HepG2 (cell line): ENCODE measurements around the gene ST6GAL2. TPM values are rescaled to one million over a fixed set of nuclear protein-coding genes. Genes with fewer than 3 reads are reported as not detected.

Source experiments
- ATAC-seq: fragments of 200-7000 bp; cut with Tn5 transposase; 3 replicates; pipeline ENCODE4 v1.9.1; 2020; ENCODE audit warnings: mild to moderate bottlenecking, moderate library complexity
- BruUV-seq: library from RNA; stranded (reverse); fragments of 400-500 nt; replicated peaks from 2 replicates; lab custom pipeline; 2021; lab: Mats Ljungman, UMichigan
- CTCF ChIA-PET: fragments of 300-600 bp; formaldehyde crosslinking; extraction: SDS; loops from one replicate; lab custom pipeline; 2021; ENCODE audit warnings: low total read pairs, inconsistent platforms, low intra/inter-chr PET ratio; lab: Yijun Ruan, JAX
- POLR2A ChIA-PET: fragments of 350-600 bp; sonication (Branson Sonifier 250); formaldehyde crosslinking; loops from one replicate; lab custom pipeline; 2020; ENCODE audit warnings: antibody characterized with exemption, inconsistent platforms; lab: Yijun Ruan, JAX
- DNase-seq: peaks from one replicate; pipeline ENCODE4 v3.0.0-alpha.2; 2015; ENCODE audit warnings: low spot score
- FAIRE-seq: peaks from 3 replicates; lab custom pipeline; 2011; peaks lifted over from hg19 to GRCh38; lab: Jason Lieb, UNC
- H2AFZ ChIP-seq: one replicate; pipeline ENCODE4 v1.6.1; 2011; ENCODE audit warnings: low read length, inconsistent platforms
- H3K27ac ChIP-seq: fragments of 300-600 bp; 3 replicates; pipeline ENCODE4 v1.8.0; 2011; ENCODE audit warnings: mixed run types, mild to moderate bottlenecking, mixed read lengths, low read length, inconsistent platforms; ENCODE audit not compliant: insufficient read depth; ENCODE audit errors: extremely low read length
- H3K27me3 ChIP-seq, 2 experiments: fragments of 200-600 bp in 1 of 2; 2 replicates in 1 of 2; 3 replicates in 1 of 2; pipeline versions ENCODE4 v1.6.0 to v1.8.0; 2011; ENCODE audit warnings: low read length in 2 of 2, mild to moderate bottlenecking in 2 of 2, moderate library complexity in 2 of 2, inconsistent platforms in 1 of 2; ENCODE audit not compliant: insufficient read depth in 2 of 2, control insufficient read depth in 1 of 2
- H3K36me3 ChIP-seq, 2 experiments: fragments of 200-600 bp in 1 of 2; replicated peaks in 1 of 2; 2 replicates in 1 of 2; 3 replicates in 1 of 2; pipeline versions ENCODE4 v1.5.1 to v1.8.0; 2011; ENCODE audit warnings: low read length in 2 of 2, inconsistent platforms in 1 of 2; ENCODE audit not compliant: insufficient read depth in 2 of 2, control insufficient read depth in 1 of 2
- H3K4me1 ChIP-seq: 2 replicates; pipeline ENCODE4 v1.5.1; 2012; ENCODE audit warnings: low read length, inconsistent platforms; ENCODE audit not compliant: insufficient read depth
- H3K4me2 ChIP-seq: 2 replicates; pipeline ENCODE4 v1.6.0; 2011; ENCODE audit warnings: low read depth, low read length, inconsistent platforms
- H3K4me3 ChIP-seq, 3 experiments: fragments of 200-600 bp in 1 of 3; sonication (generic), shearing (Covaris generic) in 1 of 3; replicated peaks in 1 of 3; 2 replicates each; pipeline ENCODE4 v1.5.1; 2011 to 2016; ENCODE audit warnings: low read length in 3 of 3, inconsistent platforms in 2 of 3, low read depth in 2 of 3, mild to moderate bottlenecking in 2 of 3, control low read depth in 1 of 3, mixed read lengths in 1 of 3; ENCODE audit not compliant: insufficient read depth in 1 of 3
- H3K79me2 ChIP-seq: one replicate; pipeline ENCODE4 v1.6.1; 2011; ENCODE audit warnings: low read length, inconsistent platforms; ENCODE audit not compliant: insufficient read depth
- H3K9ac ChIP-seq: 2 replicates; pipeline ENCODE4 v1.6.0; 2011; ENCODE audit warnings: mild to moderate bottlenecking, low read depth, low read length, inconsistent platforms; ENCODE audit not compliant: insufficient read depth
- H3K9me3 ChIP-seq: 2 replicates; pipeline ENCODE4 v1.5.1; 2012; ENCODE audit warnings: mild to moderate bottlenecking, low read length
- H4K20me1 ChIP-seq: 2 replicates; pipeline ENCODE4 v1.6.0; 2011; ENCODE audit warnings: inconsistent platforms, mild to moderate bottlenecking, low read length, moderate library complexity; ENCODE audit not compliant: insufficient read depth
- ATF3 ChIP-seq: sonication (generic); formaldehyde crosslinking; IDR thresholded peaks from 2 replicates; pipeline ENCODE4 v1.4.0; 2020; ENCODE audit warnings: missing genetic modification reagents
- CENPBD1 ChIP-seq: sonication (generic); formaldehyde crosslinking; IDR thresholded peaks from 2 replicates; pipeline ENCODE4 v1.8.0; 2022; ENCODE audit warnings: missing genetic modification reagents, low read depth, mild to moderate bottlenecking, borderline replicate concordance
- FOXP1 ChIP-seq, 2 experiments: fragments of 450-650 bp in 1 of 2; IDR thresholded peaks; 2 replicates each; pipeline ENCODE4 v1.6.1; 2017 to 2018; ENCODE audit warnings: antibody characterized with exemption in 1 of 2
- GATAD1 ChIP-seq: IDR thresholded peaks from 2 replicates; pipeline ENCODE4 v1.6.1; 2016; ENCODE audit warnings: missing genetic modification reagents, missing compliant biosample characterization
- HHEX ChIP-seq: IDR thresholded peaks from 2 replicates; pipeline ENCODE4 v1.6.1; 2016; ENCODE audit warnings: control low read depth
- JDP2 ChIP-seq: sonication (generic); formaldehyde crosslinking; IDR thresholded peaks from 2 replicates; pipeline ENCODE4 v1.8.1; 2022; ENCODE audit warnings: missing genetic modification reagents, borderline replicate concordance
- MXD4 ChIP-seq: IDR thresholded peaks from 2 replicates; pipeline ENCODE4 v1.6.1; 2016; ENCODE audit warnings: mild to moderate bottlenecking, missing biosample characterization, missing genetic modification reagents
- PHF20 ChIP-seq: sonication (generic); formaldehyde crosslinking; IDR thresholded peaks from 2 replicates; pipeline ENCODE4 v1.5.0; 2020; ENCODE audit warnings: mild to moderate bottlenecking, missing genetic modification reagents
- PPARG ChIP-seq: conservative IDR thresholded peaks from 2 replicates; pipeline ENCODE4 v1.6.1; 2016; ENCODE audit warnings: missing biosample characterization, missing genetic modification reagents
- RAD21 ChIP-seq: fragments of 450-650 bp; formaldehyde crosslinking; IDR thresholded peaks from 2 replicates; pipeline ENCODE4 v1.5.0; 2020; ENCODE audit warnings: mild to moderate bottlenecking
- SMC3 ChIP-seq: IDR thresholded peaks from 2 replicates; pipeline ENCODE4 v1.6.1; 2011; ENCODE audit warnings: low read length, improper control_type of control experiment
- SNAI1 ChIP-seq: sonication (generic); formaldehyde crosslinking; IDR thresholded peaks from 2 replicates; pipeline ENCODE4 v1.5.0; 2020; ENCODE audit warnings: mild to moderate bottlenecking, missing genetic modification reagents, borderline replicate concordance
- SP2 ChIP-seq: sonication (generic); formaldehyde crosslinking; IDR thresholded peaks from 2 replicates; pipeline ENCODE4 v1.5.1; 2020; ENCODE audit warnings: mild to moderate bottlenecking, missing genetic modification reagents
- TAF1 ChIP-seq: sonication (generic); formaldehyde crosslinking; IDR thresholded peaks from 2 replicates; pipeline ENCODE4 v1.4.0; 2020; ENCODE audit warnings: missing genetic modification reagents
- THYN1 ChIP-seq: sonication (generic); formaldehyde crosslinking; IDR thresholded peaks from 2 replicates; pipeline ENCODE4 v1.8.1; 2023; ENCODE audit warnings: low read depth, mild to moderate bottlenecking, moderate library complexity, missing genetic modification reagents, borderline replicate concordance
- ZFP36 ChIP-seq: fragments of 150-350 bp; IDR thresholded peaks from 2 replicates; pipeline ENCODE4 v1.6.1; 2018; ENCODE audit warnings: borderline replicate concordance, low read length, low read depth; ENCODE audit not compliant: partially characterized antibody
- ZNF281 ChIP-seq: sonication (generic); formaldehyde crosslinking; IDR thresholded peaks from 2 replicates; pipeline ENCODE4 v1.4.0; 2020; ENCODE audit warnings: missing genetic modification reagents, borderline replicate concordance
- ZNF629 ChIP-seq: sonication (generic); formaldehyde crosslinking; conservative IDR thresholded peaks from 2 replicates; pipeline ENCODE4 v1.5.0; 2020; ENCODE audit warnings: missing genetic modification reagents
- ZNF878 ChIP-seq: sonication (generic); formaldehyde crosslinking; IDR thresholded peaks from 2 replicates; pipeline ENCODE4 v1.8.1; 2023; ENCODE audit warnings: mild to moderate bottlenecking, missing genetic modification reagents, moderate library complexity
- ZNF891 ChIP-seq: sonication (generic); formaldehyde crosslinking; IDR thresholded peaks from 2 replicates; pipeline ENCODE4 v1.5.0; 2020; ENCODE audit warnings: mild to moderate bottlenecking, missing genetic modification reagents
- WGBS: methylation state at CpG from one replicate; pipeline ENCODE4 v1.1.6; 2017; ENCODE audit warnings: low lambda C conversion rate; 5-methylcytosine and 5-hydroxymethylcytosine counted together
- in situ Hi-C: cut with HindIII; loops from 2 replicates; pipeline ENCODE4 v1.10.0; 2017; ENCODE audit warnings: low pct_unique_long_range_greater_than_20kb; ENCODE audit not compliant: extremely low pct_ligation_motif_present
- intact Hi-C: fragments of 100-400 bp; cut with micrococcal nuclease; formaldehyde crosslinking; loops from one replicate; pipeline ENCODE4 v1.10.0; 2022; ENCODE audit not compliant: unreplicated experiment
- polyA plus RNA-seq, 8 experiments: library from polyadenylated mRNA; depleted of rRNA in 3 of 8; stranded (reverse) in 7 of 8; unstranded in 1 of 8; fragments of >200 nt; fragmentation: Illumina TruSeq in 4 of 8; extraction: Trizol in 4 of 8; gene quantifications; 2 replicates each; pipeline versions ENCODE4 v1.2.1 to v1.2.3, GENCODE V29; 2011 to 2016; ENCODE audit warnings: low read depth in 4 of 8, missing spikeins in 1 of 8, mixed read lengths in 1 of 8; ENCODE audit not compliant: insufficient read depth in 1 of 8
- total RNA-seq, 5 experiments: library from RNA; depleted of rRNA; stranded (reverse); fragments of >200 nt; fragmentation: Illumina TruSeq; extraction: Trizol; gene quantifications; 2 replicates each; pipeline ENCODE4 v1.2.3, GENCODE V29; 2016; ENCODE audit warnings: low read depth in 1 of 5

The ST6GAL2 gene
- total and polyA plus RNA-seq, 2 of the 13 experiments (the other 11 are each of a cell fraction or from before 2014, with no cell fraction given), result not detected

GRCh38 chr2:106812383-106812782, 73.6 kb downstream of the ST6GAL2 start:
- Histone ChIP-seq H3K4me2 (no peak overlapping the region), H3K27me3 (no peaks in the 10 kb centered on the region; a peak in 1 of 5 replicates), H3K9me3 (no peaks in the 10 kb centered on the region), H3K36me3 (no peaks in the 10 kb centered on the region), H3K4me1 (no peaks in the 10 kb centered on the region), H3K9ac (no peak overlapping the region), H3K4me3 (no peak overlapping the region), H3K79me2 (no peaks in the 10 kb centered on the region), H2AFZ (no peak overlapping the region), H4K20me1 (no peaks in the 10 kb centered on the region), H3K27ac (no peak overlapping the region)
- no peak for FAIRE-seq
- BruUV-seq, result no TSS peak
- intact Hi-C loops, result no loop called here
- 47% methylated on average over 4 of the region's 4 CpGs for WGBS
- POLR2A ChIA-PET, result no interaction called here
- TF ChIP-seq ZNF891 (CRISPR knock-in tag), result no peak
- TF ChIP-seq ZFP36, result no peak
- TF ChIP-seq PPARG (CRISPR knock-in tag), result no peak
- no peak for TF ChIP-seq RAD21 (CRISPR knock-in tag)
- TF ChIP-seq ATF3 (CRISPR knock-in tag), result no peak
- TF ChIP-seq HHEX, result no peak
- TF ChIP-seq ZNF629, result no peak
- no peak for TF ChIP-seq ZNF281 (CRISPR knock-in tag)
- no peak for TF ChIP-seq FOXP1 (IDR thresholded peaks at IDR 0.05)
- no peak for TF ChIP-seq FOXP1 (CRISPR knock-in tag; IDR thresholded peaks at IDR 0.05)
- no peak for TF ChIP-seq SMC3
- no peak for TF ChIP-seq MXD4 (CRISPR knock-in tag)
- TF ChIP-seq TAF1 (CRISPR knock-in tag), result no peak
- TF ChIP-seq GATAD1, result no peak
- TF ChIP-seq SP2 (CRISPR knock-in tag), result no peak
- TF ChIP-seq SNAI1 (CRISPR knock-in tag), result no peak
- TF ChIP-seq PHF20, result no peak
- TF ChIP-seq ZNF878 (CRISPR knock-in tag), result no peak
- TF ChIP-seq CENPBD1 (CRISPR knock-in tag), result no peak
- TF ChIP-seq THYN1 (CRISPR knock-in tag), result no peak
- no peak for TF ChIP-seq JDP2 (CRISPR knock-in tag)
- DNase-seq, result no peak
- CTCF ChIA-PET, result no interaction called here
- ATAC-seq, result no peak
- in situ Hi-C loops, result no loop called here
